ENCODE data around the gene CHRNA4. TPM values are rescaled to one million over a fixed set of nuclear protein-coding genes. Genes with fewer than 3 reads are reported as not detected.

Gene CHRNA4
- total and polyA plus RNA-seq, 10 of the 15 experiments (the other 5 are each of a cell fraction or from before 2014, with no cell fraction given) = 0.04 to 0.41 (median 0.06) TPM; not detected in 5

- no peak overlapping the region for H3K4me3 ChIP-seq
- CTCF ChIA-PET = no interaction called here
- H3K9me3 ChIP-seq (replicated peaks; ENCODE audit: control insufficient read depth, insufficient read depth, low read length) = no peaks in the 10 kb centered on the region
- in situ Hi-C loops (cut with MboI) (no loop called here), intact Hi-C loops (cut with micrococcal nuclease; ENCODE audit: unreplicated experiment) (no loop called here)
- FAIRE-seq = no peak
- POLR2A ChIA-PET = no interaction called here
- BruUV-seq (replicated peaks) = no TSS peak
- H3K79me2 ChIP-seq (ENCODE audit: control insufficient read depth, insufficient read depth, low read length) = no peaks in the 10 kb centered on the region
- SMC1A ChIA-PET (ENCODE audit: uncharacterized antibody, unreplicated experiment) = interaction anchor here (0.6 kb wide), 1 partner anchor 353 kb away, joined by 5 read pairs; no protein-coding TSS in a partner anchor
- ATAC-seq = no peak
- RAD21 ChIA-PET (ENCODE audit: unreplicated experiment) = no interaction called here
- H3K4me1 ChIP-seq (ENCODE audit: control insufficient read depth, insufficient read depth, low read length) = no peaks in the 10 kb centered on the region
- H3K36me3 ChIP-seq (ENCODE audit: control insufficient read depth in 2 of 2, insufficient read depth in 2 of 2, low read length in 1 of 2) = no peaks in the 10 kb centered on the region
- H3K27ac ChIP-seq (ENCODE audit: control insufficient read depth, insufficient read depth) = no peak overlapping the region
- no peak for DNase-seq (ENCODE audit: low read depth, low spot score)
- no peak overlapping the region for H3K4me2 ChIP-seq (ENCODE audit: control insufficient read depth, insufficient read depth)
- H3K9ac ChIP-seq (ENCODE audit: control insufficient read depth, insufficient read depth, low read length) = no peak overlapping the region
- WGBS (ENCODE audit: insufficient coverage, insufficient replicate concordance, low lambda C conversion rate, missing lambda C conversion rate) = 44% methylated on average over 25 of the region's 25 CpGs
- H4K20me1 ChIP-seq (ENCODE audit: control insufficient read depth, insufficient read depth) = no peaks in the 10 kb centered on the region
- H3K27me3 ChIP-seq (replicated peaks in 1 of 2; ENCODE audit: control insufficient read depth in 2 of 2, insufficient read depth in 2 of 2, low read length in 1 of 2) = peaks cover 0 to 3% of the 10 kb centered on the region in 2 experiments; a peak in 1 of 4 replicates
- TF ChIP-seq ELK1 (IDR thresholded peaks at IDR 0.05; ENCODE audit: low read depth, low read length) = no peak
- no peak for TF ChIP-seq IKZF2 (IDR thresholded peaks at IDR 0.05)
- TF ChIP-seq, protein P1, sequence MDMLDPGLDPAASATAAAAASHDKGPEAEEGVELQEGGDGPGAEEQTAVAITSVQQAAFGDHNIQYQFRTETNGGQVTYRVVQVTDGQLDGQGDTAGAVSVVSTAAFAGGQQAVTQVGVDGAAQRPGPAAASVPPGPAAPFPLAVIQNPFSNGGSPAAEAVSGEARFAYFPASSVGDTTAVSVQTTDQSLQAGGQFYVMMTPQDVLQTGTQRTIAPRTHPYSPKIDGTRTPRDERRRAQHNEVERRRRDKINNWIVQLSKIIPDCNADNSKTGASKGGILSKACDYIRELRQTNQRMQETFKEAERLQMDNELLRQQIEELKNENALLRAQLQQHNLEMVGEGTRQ (IDR thresholded peaks at IDR 0.05; ENCODE audit: borderline replicate concordance, low read depth, low read length) = no peak
- TF ChIP-seq NR2F1 (conservative IDR thresholded peaks at IDR 0.05) = no peak
- TF ChIP-seq E2F4 (IDR thresholded peaks at IDR 0.05; ENCODE audit: low read depth, low read length) = no peak
- TF ChIP-seq CBX5 (IDR thresholded peaks at IDR 0.05; ENCODE audit: low read depth) = no peak
- TF ChIP-seq POU2F2 (IDR thresholded peaks at IDR 0.05; ENCODE audit: borderline replicate concordance, low read depth, low read length) = no peak
- TF ChIP-seq, protein P2, sequence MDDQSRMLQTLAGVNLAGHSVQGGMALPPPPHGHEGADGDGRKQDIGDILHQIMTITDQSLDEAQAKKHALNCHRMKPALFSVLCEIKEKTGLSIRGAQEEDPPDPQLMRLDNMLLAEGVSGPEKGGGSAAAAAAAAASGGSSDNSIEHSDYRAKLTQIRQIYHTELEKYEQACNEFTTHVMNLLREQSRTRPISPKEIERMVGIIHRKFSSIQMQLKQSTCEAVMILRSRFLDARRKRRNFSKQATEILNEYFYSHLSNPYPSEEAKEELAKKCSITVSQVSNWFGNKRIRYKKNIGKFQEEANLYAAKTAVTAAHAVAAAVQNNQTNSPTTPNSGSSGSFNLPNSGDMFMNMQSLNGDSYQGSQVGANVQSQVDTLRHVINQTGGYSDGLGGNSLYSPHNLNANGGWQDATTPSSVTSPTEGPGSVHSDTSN (IDR thresholded peaks at IDR 0.05; ENCODE audit: insufficient replicate concordance, low read depth, low read length) = no peak
- no peak for TF ChIP-seq KDM1A (IDR thresholded peaks at IDR 0.05; ENCODE audit: borderline replicate concordance)
- TF ChIP-seq RBBP5 (conservative IDR thresholded peaks at IDR 0.05) = no peak
- TF ChIP-seq, protein P3, sequence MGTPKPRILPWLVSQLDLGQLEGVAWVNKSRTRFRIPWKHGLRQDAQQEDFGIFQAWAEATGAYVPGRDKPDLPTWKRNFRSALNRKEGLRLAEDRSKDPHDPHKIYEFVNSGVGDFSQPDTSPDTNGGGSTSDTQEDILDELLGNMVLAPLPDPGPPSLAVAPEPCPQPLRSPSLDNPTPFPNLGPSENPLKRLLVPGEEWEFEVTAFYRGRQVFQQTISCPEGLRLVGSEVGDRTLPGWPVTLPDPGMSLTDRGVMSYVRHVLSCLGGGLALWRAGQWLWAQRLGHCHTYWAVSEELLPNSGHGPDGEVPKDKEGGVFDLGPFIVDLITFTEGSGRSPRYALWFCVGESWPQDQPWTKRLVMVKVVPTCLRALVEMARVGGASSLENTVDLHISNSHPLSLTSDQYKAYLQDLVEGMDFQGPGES (IDR thresholded peaks at IDR 0.05) = no peak
- no peak for TF ChIP-seq ZNF274 (IDR thresholded peaks at IDR 0.05; ENCODE audit: insufficient read depth, insufficient read length)
- TF ChIP-seq, protein P4, sequence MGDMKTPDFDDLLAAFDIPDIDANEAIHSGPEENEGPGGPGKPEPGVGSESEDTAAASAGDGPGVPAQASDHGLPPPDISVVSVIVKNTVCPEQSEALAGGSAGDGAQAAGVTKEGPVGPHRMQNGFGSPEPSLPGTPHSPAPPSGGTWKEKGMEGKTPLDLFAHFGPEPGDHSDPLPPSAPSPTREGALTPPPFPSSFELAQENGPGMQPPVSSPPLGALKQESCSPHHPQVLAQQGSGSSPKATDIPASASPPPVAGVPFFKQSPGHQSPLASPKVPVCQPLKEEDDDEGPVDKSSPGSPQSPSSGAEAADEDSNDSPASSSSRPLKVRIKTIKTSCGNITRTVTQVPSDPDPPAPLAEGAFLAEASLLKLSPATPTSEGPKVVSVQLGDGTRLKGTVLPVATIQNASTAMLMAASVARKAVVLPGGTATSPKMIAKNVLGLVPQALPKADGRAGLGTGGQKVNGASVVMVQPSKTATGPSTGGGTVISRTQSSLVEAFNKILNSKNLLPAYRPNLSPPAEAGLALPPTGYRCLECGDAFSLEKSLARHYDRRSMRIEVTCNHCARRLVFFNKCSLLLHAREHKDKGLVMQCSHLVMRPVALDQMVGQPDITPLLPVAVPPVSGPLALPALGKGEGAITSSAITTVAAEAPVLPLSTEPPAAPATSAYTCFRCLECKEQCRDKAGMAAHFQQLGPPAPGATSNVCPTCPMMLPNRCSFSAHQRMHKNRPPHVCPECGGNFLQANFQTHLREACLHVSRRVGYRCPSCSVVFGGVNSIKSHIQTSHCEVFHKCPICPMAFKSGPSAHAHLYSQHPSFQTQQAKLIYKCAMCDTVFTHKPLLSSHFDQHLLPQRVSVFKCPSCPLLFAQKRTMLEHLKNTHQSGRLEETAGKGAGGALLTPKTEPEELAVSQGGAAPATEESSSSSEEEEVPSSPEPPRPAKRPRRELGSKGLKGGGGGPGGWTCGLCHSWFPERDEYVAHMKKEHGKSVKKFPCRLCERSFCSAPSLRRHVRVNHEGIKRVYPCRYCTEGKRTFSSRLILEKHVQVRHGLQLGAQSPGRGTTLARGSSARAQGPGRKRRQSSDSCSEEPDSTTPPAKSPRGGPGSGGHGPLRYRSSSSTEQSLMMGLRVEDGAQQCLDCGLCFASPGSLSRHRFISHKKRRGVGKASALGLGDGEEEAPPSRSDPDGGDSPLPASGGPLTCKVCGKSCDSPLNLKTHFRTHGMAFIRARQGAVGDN (IDR thresholded peaks at IDR 0.05) = no peak
- no peak for TF ChIP-seq TAF1 (IDR thresholded peaks at IDR 0.05; ENCODE audit: borderline replicate concordance, low read depth, low read length)
- TF ChIP-seq ATF7 (IDR thresholded peaks at IDR 0.05; ENCODE audit: low read depth) = no peak
- TF ChIP-seq NR2C2 (IDR thresholded peaks at IDR 0.05; ENCODE audit: borderline replicate concordance, control insufficient read depth, insufficient read length, low read depth) = no peak
- no peak overlapping the region for H2AFZ ChIP-seq (ENCODE audit: control insufficient read depth, low read depth, low read length)
These were observed 36.8 kb upstream of the CHRNA4 start for GRCh38 chr20:63397946-63398450.
